Stimulated activated CD4-positive, alpha-beta T cell treated with anti-CD3 and anti-CD28 coated beads, Interleukin-15, amount 100 ng/mL, for 48 hours (primary cell): ENCODE results near the gene PLSCR3.

Experiments
- DNase-seq, 2 donors: peaks; one replicate each; pipeline ENCODE4 v3.0.0-alpha.2; 2020; ENCODE audit warnings: low read depth in 2 of 2

PLSCR3 gene

GRCh38 chr17:7348478-7349242 is 45.7 kb downstream of the PLSCR3 start:
- no peak for DNase-seq

GRCh38 chr17:7347630-7348477 is 46.5 kb downstream of the PLSCR3 start:
- no peak for DNase-seq

DNA sequence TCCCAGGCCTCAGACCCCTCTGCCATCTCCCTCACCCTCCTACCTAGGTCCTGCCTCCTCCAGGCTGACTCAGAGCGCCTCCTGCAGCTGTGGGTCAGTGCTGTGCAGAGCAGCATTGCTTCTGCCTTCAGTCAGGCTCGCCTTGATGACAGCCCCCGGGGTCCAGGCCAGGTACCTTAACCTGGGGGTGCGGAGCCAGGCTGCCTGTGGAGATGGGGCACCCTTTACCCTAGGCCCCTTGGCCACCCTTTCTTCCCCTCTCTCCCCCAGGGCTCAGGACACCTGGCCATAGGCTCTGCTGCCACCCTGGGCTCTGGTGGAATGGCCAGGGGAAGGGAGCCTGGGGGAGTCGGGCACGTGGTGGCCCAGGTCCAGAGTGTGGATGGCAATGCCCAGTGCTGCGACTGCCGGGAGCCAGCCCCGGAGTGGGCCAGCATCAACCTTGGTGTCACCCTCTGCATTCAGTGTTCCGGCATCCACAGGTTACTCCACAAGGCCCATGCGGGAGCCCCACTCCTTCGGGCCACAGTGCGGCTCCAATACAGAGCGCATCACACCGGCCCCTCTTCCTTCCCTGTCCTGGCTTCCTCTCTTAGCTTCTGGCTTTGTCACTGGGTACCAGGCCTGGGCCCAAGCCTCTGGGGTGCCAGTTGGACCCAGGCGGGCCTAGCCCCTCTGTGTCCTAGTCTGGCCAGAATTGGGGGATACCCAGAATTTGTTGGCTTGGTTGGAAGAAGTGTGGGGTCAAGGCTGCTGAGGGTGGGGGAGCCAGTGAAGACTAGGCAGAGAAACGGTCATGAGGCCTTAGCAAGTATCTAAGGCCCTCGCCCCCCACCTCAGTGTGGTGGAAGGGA is 47.3 kb downstream of the PLSCR3 start:
- DNase-seq: no peak

DNA sequence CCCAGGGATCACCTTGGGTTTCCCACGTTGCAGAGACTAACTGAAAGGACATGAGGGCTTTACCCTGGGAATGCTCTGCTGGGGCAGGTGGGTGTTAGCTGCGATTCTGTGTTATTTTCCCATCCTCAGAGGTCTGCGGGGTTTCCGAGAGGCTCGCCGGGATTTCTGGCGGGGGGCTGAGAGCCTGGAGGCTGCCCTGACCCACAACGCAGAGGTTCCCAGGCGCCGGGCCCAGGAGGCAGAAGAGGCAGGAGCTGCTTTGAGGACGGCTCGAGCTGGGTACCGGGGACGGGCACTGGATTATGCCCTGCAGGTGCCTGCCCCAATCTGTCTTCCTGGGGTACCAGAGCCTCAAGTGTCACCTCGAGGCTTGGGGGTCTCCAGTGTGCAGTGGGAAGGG is 51.1 kb downstream of the PLSCR3 start:
- DNase-seq: no peak

DNA sequence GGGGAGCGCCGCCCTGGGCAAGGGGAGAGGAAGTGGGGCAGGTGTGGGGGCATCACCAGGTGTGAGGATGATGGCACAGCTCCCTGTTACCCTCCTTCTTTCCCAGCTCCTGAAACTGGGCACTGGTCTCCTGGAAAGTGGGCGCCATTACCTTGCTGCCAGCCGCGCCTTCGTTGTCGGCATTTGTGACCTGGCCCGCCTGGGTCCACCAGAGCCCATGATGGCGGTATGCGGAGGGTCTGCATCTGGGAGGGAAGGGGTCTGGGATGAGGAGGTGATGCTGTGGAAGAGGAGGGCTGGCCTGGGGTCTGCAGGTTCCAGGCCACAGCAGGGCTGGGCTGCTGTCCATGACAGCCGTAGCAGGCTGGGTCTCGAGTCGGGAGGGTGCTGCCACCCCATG is 52.5 kb downstream of the PLSCR3 start:
- no peak for DNase-seq

DNA sequence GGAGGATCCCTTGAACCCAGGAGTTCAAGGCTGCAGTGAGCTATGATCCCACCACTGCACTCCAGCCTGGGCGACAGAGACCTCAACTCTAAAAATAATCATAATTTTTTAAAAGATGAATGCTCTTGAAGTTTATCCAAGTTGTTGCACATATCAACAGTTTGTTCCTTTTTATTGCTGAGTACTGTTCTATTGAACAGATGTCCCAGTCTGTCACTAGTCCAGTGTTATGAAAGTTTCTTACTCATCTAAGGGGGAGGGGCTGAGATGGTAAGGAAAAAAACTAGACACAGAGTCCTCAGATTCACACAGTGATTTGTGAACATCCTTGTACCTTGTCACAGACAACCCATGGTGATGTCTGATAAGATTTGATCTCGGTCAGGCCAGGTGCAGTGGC is 54.1 kb downstream of the PLSCR3 start:
- no peak for DNase-seq
